ENCODE measurements around the gene TM7SF3.
"Not testable (repeated sequence)": the region's sequence is repeated elsewhere in the genome, so short reads cannot be mapped to it uniquely, and the experiment has no call there.

Gene TM7SF3

GRCh38 chr12:27052176-27052575 is 38.0 kb upstream of the TM7SF3 start:
- no peak for TF ChIP-seq CTCF (IDR thresholded peaks at IDR 0.05; ENCODE audit: low read depth, low read length)
- no peak overlapping the region for H3K4me3 ChIP-seq (ENCODE audit: low read depth, low read length)

- TF ChIP-seq CTCF (IDR thresholded peaks at IDR 0.05; ENCODE audit: low read depth, low read length) = no peak
- H3K4me3 ChIP-seq (ENCODE audit: low read depth, low read length) = no peak overlapping the region
Observed at GRCh38 chr12:27048822-27049752, 34.9 kb upstream of the TM7SF3 start.

- not testable (repeated sequence) for H3K4me3 ChIP-seq (ENCODE audit: low read depth, low read length)
Observed at GRCh38 chr12:27042018-27042417, 27.8 kb upstream of the TM7SF3 start.

- H3K4me3 ChIP-seq (ENCODE audit: low read depth, low read length) = not testable (repeated sequence)
Observed at GRCh38 chr12:27040637-27041036, 26.5 kb upstream of the TM7SF3 start.

GRCh38 chr12:27034607-27035293 is 20.6 kb upstream of the TM7SF3 start:
- TF ChIP-seq CTCF (IDR thresholded peaks at IDR 0.05; ENCODE audit: low read depth, low read length) = no peak
- H3K4me3 ChIP-seq (ENCODE audit: low read depth, low read length) = no peak overlapping the region

- H3K4me3 ChIP-seq (ENCODE audit: low read depth, low read length) = no peak overlapping the region
- TF ChIP-seq CTCF (IDR thresholded peaks at IDR 0.05; ENCODE audit: low read depth, low read length) = no peak
Observed at GRCh38 chr12:27032679-27033078, 18.5 kb upstream of the TM7SF3 start.

- no peak overlapping the region for H3K4me3 ChIP-seq (ENCODE audit: low read depth, low read length)
- TF ChIP-seq CTCF (IDR thresholded peaks at IDR 0.05; ENCODE audit: low read depth, low read length) = no peak
Observed at GRCh38 chr12:27031531-27031930, 17.3 kb upstream of the TM7SF3 start.

GRCh38 chr12:27026257-27026656 is 12.1 kb upstream of the TM7SF3 start:
- no peak for TF ChIP-seq CTCF (IDR thresholded peaks at IDR 0.05; ENCODE audit: low read depth, low read length)
- H3K4me3 ChIP-seq (ENCODE audit: low read depth, low read length) = no peak overlapping the region
